OCI-LY7 (cell line): ENCODE results near the gene BFSP2. TPM values are rescaled to one million over a fixed set of nuclear protein-coding genes. Genes with fewer than 3 reads are reported as not detected.

Experiments used
- BruUV-seq: library from RNA; stranded (reverse); fragments of 400-500 nt; replicated peaks from 2 replicates; lab custom pipeline; 2021; lab: Mats Ljungman, UMichigan
- CTCF ChIA-PET: fragments of 300-600 bp; sonication (Branson Sonifier 250); formaldehyde crosslinking; loops from one replicate; lab custom pipeline; 2022; ENCODE audit warnings: antibody characterized with exemption; ENCODE audit not compliant: unreplicated experiment; lab: Charles Lee
- POLR2A ChIA-PET: fragments of 300-600 bp; sonication (Branson Sonifier 250); formaldehyde crosslinking; loops from one replicate; lab custom pipeline; 2022; ENCODE audit warnings: antibody characterized with exemption; lab: Charles Lee
- DNase-seq: peaks from one replicate; pipeline ENCODE4 v3.0.0-alpha.2; 2015; ENCODE audit warnings: low spot score
- H2AFZ ChIP-seq: fragments of 200-600 bp; sonication (generic), shearing (Covaris generic); 2 replicates; pipeline ENCODE4 v1.6.1; 2014; ENCODE audit warnings: mild to moderate bottlenecking, antibody characterized with exemption, low read length, moderate library complexity
- H3K27ac ChIP-seq: fragments of 200-600 bp; sonication (generic); 2 replicates; pipeline ENCODE4 v1.5.1; 2014; ENCODE audit warnings: mixed run types, low read depth, mild to moderate bottlenecking, moderate library complexity, low read length, inconsistent platforms; ENCODE audit not compliant: poor library complexity, severe bottlenecking
- H3K36me3 ChIP-seq: fragments of 200-600 bp; sonication (generic); 2 replicates; pipeline ENCODE4 v1.6.1; 2014; ENCODE audit warnings: mild to moderate bottlenecking, antibody characterized with exemption, low read length, moderate library complexity, mixed read lengths; ENCODE audit not compliant: insufficient read depth
- H3K4me1 ChIP-seq: fragments of 200-600 bp; sonication (generic); 2 replicates; pipeline ENCODE4 v1.5.1; 2014; ENCODE audit warnings: mild to moderate bottlenecking, low read length; ENCODE audit not compliant: insufficient read depth, poor library complexity, severe bottlenecking
- H3K4me2 ChIP-seq: fragments of 200-600 bp; sonication (generic); 2 replicates; pipeline ENCODE4 v1.6.1; 2014; ENCODE audit warnings: mild to moderate bottlenecking, low read length
- H3K4me3 ChIP-seq: fragments of 200-600 bp; sonication (generic); 2 replicates; pipeline ENCODE4 v1.5.1; 2014; ENCODE audit warnings: mild to moderate bottlenecking, low read depth, low read length; ENCODE audit not compliant: poor library complexity, severe bottlenecking
- H3K79me2 ChIP-seq: fragments of 200-600 bp; sonication (generic); 2 replicates; pipeline ENCODE4 v1.6.1; 2016; ENCODE audit warnings: low read depth, mild to moderate bottlenecking, low read length, moderate library complexity, mixed read lengths; ENCODE audit not compliant: insufficient read depth
- H3K9me2 ChIP-seq: fragments of 200-600 bp; sonication (generic); 2 replicates; pipeline ENCODE4 v1.6.1; 2016; ENCODE audit warnings: mild to moderate bottlenecking, low read length, mixed read lengths; ENCODE audit not compliant: insufficient read depth
- H3K9me3 ChIP-seq: fragments of 200-600 bp; sonication (generic); 2 replicates; pipeline ENCODE4 v1.6.1; 2014; ENCODE audit warnings: mild to moderate bottlenecking, mixed run types, low read length, mixed read lengths
- H4K20me1 ChIP-seq: fragments of 200-600 bp; sonication (generic); 2 replicates; pipeline ENCODE4 v1.6.1; 2014; ENCODE audit warnings: mild to moderate bottlenecking, antibody characterized with exemption, low read length, moderate library complexity, mixed read lengths; ENCODE audit not compliant: insufficient read depth
- EZH2phosphoT487 ChIP-seq: fragments of 200-600 bp; sonication (generic); IDR thresholded peaks from 2 replicates; pipeline ENCODE4 v1.6.1; 2018; ENCODE audit warnings: low read depth, borderline replicate concordance, mild to moderate bottlenecking, mixed run types, antibody characterized with exemption, low read length, moderate library complexity, mixed read lengths
- intact Hi-C: fragments of 100-400 bp; cut with micrococcal nuclease; formaldehyde crosslinking; loops from one replicate; pipeline ENCODE4 v1.10.0; 2022; ENCODE audit not compliant: unreplicated experiment
- total RNA-seq, 2 experiments: library from RNA; depleted of rRNA in 1 of 2; stranded (reverse); fragments of >200 nt in 1 of 2; shearing (Covaris generic) in 1 of 2; gene quantifications; 2 replicates each; pipeline ENCODE4 v1.2.3, GENCODE V29; 2014 to 2022
- TF ChIP-seq, protein P1 (sequence below): fragments of 200-600 bp; sonication (generic); conservative IDR thresholded peaks from 2 replicates; pipeline ENCODE4 v1.5.1; 2014; ENCODE audit warnings: mild to moderate bottlenecking, antibody characterized with exemption, low read length, moderate library complexity, mixed read lengths

Gene BFSP2
- total RNA-seq, 2 experiments from 2014 or later: 11.7 to 25.1 TPM

DNA sequence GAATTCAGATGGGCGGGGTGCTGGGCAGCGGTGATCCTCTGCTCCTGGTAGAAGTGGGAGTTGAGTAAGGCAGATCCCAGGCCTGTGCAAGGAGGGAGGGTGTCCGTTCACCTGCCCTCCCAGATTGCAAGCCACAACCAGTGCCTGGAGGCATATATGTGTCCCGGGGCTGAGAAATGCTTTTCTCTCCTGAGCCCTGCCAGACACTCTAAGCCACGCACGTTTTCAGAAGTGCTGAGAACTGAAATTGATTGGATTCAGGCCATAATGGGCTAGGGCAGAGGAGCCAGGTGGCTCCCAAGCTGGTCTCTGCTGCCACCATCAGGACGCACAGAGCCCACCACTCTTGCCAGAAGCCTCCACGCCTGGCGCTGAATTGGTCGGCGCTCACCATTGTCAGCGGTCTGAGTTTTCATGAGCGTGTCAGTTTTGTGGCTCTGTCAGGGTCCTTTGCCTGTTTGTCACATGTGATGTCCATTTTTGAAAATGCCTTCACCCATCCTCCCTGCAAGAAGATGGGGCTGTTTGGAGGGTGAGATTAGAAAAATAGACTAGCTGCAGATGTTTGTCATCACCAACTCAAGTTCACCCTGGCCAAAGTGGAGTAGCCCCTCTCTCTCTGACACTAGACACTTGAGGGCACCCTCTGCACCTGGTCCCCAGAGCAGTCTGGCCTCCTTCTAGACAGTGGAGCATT lies 15.4 kb upstream of the BFSP2 start:
- Histone ChIP-seq H3K4me2 (no peak overlapping the region), H3K9me2 (no peaks in the 10 kb centered on the region), H3K79me2 (no peaks in the 10 kb centered on the region), H4K20me1 (no peaks in the 10 kb centered on the region), H3K4me1 (peaks cover 8% of the 10 kb centered on the region), H3K4me3 (no peak overlapping the region), H3K9me3 (no peaks in the 10 kb centered on the region), H3K36me3 (no peaks in the 10 kb centered on the region), H2AFZ (no peak overlapping the region), H3K27ac (no peak overlapping the region)
- ChIA-PET POLR2A (interaction anchor here (0.5 to 1.0 kb wide), 2 partner anchors 68 to 1861 kb away, joined by 3 to 5 read pairs; no protein-coding TSS in a partner anchor), CTCF (no interaction called here)
- intact Hi-C loops: loop anchor here (5.0 kb wide), 3 partner anchors 38 to 657 kb away; no protein-coding TSS in a partner anchor
- no TSS peak for BruUV-seq
- peak; percentile 50 for DNase-seq
- TF ChIP-seq, protein P1, sequence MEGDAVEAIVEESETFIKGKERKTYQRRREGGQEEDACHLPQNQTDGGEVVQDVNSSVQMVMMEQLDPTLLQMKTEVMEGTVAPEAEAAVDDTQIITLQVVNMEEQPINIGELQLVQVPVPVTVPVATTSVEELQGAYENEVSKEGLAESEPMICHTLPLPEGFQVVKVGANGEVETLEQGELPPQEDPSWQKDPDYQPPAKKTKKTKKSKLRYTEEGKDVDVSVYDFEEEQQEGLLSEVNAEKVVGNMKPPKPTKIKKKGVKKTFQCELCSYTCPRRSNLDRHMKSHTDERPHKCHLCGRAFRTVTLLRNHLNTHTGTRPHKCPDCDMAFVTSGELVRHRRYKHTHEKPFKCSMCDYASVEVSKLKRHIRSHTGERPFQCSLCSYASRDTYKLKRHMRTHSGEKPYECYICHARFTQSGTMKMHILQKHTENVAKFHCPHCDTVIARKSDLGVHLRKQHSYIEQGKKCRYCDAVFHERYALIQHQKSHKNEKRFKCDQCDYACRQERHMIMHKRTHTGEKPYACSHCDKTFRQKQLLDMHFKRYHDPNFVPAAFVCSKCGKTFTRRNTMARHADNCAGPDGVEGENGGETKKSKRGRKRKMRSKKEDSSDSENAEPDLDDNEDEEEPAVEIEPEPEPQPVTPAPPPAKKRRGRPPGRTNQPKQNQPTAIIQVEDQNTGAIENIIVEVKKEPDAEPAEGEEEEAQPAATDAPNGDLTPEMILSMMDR: peak; percentile 83
- TF ChIP-seq EZH2phosphoT487: no peak

DNA sequence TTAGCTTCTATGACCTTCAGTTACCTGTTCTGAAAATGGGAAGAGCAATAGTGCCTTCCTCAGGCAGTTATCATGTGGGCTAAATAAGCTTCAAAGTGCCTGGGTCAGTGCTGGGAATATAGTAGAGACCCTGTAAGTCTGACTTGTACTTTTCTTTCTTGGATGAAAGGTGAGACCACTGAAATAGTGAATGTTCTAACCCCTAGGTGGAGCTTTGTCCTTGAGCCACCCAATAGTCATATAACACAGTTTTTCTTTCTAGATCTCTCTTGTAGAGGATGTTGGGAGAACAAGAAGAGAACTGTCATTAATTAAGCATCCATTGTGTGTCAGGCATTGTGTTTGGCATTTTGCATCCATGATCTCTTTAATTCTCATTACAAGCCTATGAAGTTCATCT lies 13.0 kb upstream of the BFSP2 start:
- no peaks in the 10 kb centered on the region for H3K9me2 ChIP-seq
- no peak overlapping the region for H3K27ac ChIP-seq
- ChIA-PET CTCF (no interaction called here), POLR2A (no interaction called here)
- H3K36me3 ChIP-seq: no peaks in the 10 kb centered on the region
- H4K20me1 ChIP-seq: no peaks in the 10 kb centered on the region
- TF ChIP-seq EZH2phosphoT487: no peak
- TF ChIP-seq, protein P1: peak; percentile 69
- no TSS peak for BruUV-seq
- H2AFZ ChIP-seq: no peak overlapping the region
- H3K9me3 ChIP-seq: no peaks in the 10 kb centered on the region
- H3K79me2 ChIP-seq: no peaks in the 10 kb centered on the region
- no peak overlapping the region for H3K4me2 ChIP-seq
- H3K4me1 ChIP-seq: peaks cover 8% of the 10 kb centered on the region
- peak; percentile 37 for DNase-seq
- no peak overlapping the region for H3K4me3 ChIP-seq
- intact Hi-C loops: loop anchor here (5.0 kb wide), 2 partner anchors 35 to 660 kb away; no protein-coding TSS in a partner anchor

DNA sequence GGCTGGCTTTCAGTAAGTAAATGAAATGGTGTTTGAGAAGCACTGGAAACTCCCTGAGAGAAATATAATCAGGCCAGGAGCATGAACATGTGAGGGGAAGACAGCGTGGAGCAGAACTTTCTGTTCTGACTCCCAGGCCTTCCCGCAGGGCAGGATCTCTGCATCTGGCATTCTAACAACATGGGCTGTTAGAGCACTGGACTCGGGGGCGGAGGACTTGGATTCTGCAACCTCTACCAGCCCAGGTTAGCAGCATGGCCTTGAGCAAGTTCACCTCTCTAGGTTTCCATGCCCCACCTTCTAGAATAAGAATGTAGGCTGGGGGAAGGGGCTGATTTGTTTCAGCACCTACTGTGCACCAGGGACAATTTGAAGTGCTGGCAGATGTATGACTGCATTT lies 12.5 kb upstream of the BFSP2 start:
- CTCF ChIA-PET: interaction anchor here (0.6 to 0.7 kb wide), 2 partner anchors 25 to 56 kb away, joined by 3 read pairs; no protein-coding TSS in a partner anchor
- intact Hi-C loops: loop anchor here (5.0 kb wide), 2 partner anchors 35 to 660 kb away; no protein-coding TSS in a partner anchor
- TF ChIP-seq, protein P1: no peak
- TF ChIP-seq EZH2phosphoT487: no peak

More for the DNA sequence above, 12.5 kb upstream of the BFSP2 start:
- Histone ChIP-seq H2AFZ (no peak overlapping the region), H3K4me1 (peaks cover 8% of the 10 kb centered on the region), H3K4me3 (no peak overlapping the region), H3K4me2 (no peak overlapping the region), H3K79me2 (no peaks in the 10 kb centered on the region), H3K27ac (no peak overlapping the region), H3K9me3 (no peaks in the 10 kb centered on the region), H3K9me2 (no peaks in the 10 kb centered on the region), H4K20me1 (no peaks in the 10 kb centered on the region), H3K36me3 (no peaks in the 10 kb centered on the region)
- DNase-seq: no peak
- POLR2A ChIA-PET: no interaction called here
- BruUV-seq: no TSS peak
